GM20431 (cell line): ENCODE results near the gene CPSF3.

ENCODE experiments used
- in situ Hi-C: fragments of 300-500 bp; cut with MseI, MboI; formaldehyde crosslinking; loops from one replicate; pipeline ENCODE4 v1.15.0; 2020; ENCODE audit warnings: low sequenced_read_pairs; ENCODE audit not compliant: unreplicated experiment

The CPSF3 gene

GRCh38 chr2:9423100-9423921, at the start of gene CPSF3, which contains the start of gene ITGB1BP1:
Gene CPSF3 (plus strand): TSS chr2:9423654. CDS start chr2:9423774, 120 bp downstream.
Gene ITGB1BP1 (minus strand): TSS chr2:9423528. CDS start chr2:9418697, 4,831 bp downstream.
- in situ Hi-C loops: no loop called here

DNA sequence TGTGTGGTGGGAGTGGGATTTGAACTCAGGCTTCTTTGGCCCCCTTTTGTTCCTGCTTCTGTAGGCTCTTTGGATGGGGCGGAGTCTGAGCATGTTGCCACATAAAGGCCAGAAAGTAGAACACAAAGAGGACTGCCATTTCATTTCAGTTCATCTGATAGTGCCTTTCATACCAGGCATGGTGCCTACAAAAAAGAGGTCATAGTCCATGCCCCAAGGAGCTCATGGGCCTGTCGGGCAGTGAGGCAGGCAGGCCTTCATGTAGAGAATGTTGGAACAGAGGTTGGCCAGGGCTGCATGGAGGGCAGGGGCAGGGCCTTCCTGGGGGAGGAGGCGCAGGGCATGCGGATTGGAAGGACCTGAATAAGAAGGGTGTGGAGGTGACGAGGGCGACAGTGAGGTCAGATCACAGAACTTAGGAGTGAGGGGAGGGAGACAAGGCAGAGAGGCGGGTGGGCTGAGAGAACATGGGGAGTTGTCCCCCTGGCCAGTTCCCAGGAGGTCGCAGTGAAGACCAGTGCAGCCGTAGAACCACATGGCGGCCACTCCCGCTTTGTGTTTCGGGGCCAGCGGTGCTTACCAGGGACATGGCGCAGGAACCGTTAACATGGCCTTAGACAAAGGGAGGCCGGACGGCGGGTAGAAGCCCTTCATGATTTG, 49.3 kb upstream of the CPSF3 start:
- in situ Hi-C loops: no loop called here

GRCh38 chr2:9375857-9376428, 47.5 kb upstream of the CPSF3 start:
- in situ Hi-C loops: no loop called here

DNA sequence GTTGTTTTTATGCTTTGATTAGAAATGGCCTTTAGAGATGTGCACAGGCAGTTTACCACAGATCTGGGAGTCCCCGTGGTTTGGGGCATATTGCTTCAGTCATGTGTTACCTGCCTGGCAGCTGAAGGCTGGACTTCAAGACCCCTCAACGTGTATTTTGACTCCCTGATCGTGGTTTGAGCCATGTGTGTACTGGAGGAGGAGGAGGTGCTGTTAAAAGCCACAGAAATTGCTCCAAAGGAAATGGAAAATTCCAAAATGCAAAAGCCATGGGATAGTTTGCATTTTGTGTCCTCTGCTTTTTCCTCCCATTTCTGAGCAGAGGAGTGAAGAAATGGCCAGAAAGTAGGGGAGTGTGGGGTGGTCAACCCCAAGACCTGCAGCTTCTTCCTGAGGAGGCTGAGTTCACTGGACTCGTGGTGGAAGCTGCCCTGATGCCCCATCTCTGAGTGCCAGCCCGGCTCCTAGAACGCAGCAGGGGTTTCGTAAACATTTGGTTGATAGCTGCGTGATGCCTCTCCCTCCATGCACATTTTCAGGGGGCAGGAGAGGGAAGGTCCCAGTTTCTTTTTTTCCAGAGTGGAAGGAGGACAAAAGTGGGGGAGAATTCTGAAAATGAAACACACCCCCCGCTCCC, 45.9 kb upstream of the CPSF3 start:
- in situ Hi-C loops: no loop called here

- in situ Hi-C loops: no loop called here
Measured at GRCh38 chr2:9378433-9379390, 44.7 kb upstream of the CPSF3 start.

DNA sequence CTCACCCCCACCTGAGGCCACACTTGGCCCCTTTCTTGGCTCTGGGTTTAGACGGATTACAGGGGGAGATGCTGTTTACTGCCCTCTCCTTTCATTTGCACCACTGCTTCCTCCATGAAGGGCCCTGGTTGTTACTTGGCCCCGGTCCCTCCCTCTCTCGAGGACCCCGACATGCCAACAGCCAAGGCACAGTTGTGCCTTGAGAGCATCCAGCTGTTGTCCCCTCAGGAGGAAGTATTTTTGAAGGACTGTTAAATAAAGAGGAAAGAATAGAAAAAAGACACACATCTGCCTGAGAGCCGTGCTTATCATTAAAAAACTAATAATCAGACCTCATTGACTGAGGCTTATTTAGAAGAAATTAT, 44.1 kb upstream of the CPSF3 start:
- in situ Hi-C loops: no loop called here

GRCh38 chr2:9380702-9381628, 42.5 kb upstream of the CPSF3 start:
- in situ Hi-C loops: no loop called here

DNA sequence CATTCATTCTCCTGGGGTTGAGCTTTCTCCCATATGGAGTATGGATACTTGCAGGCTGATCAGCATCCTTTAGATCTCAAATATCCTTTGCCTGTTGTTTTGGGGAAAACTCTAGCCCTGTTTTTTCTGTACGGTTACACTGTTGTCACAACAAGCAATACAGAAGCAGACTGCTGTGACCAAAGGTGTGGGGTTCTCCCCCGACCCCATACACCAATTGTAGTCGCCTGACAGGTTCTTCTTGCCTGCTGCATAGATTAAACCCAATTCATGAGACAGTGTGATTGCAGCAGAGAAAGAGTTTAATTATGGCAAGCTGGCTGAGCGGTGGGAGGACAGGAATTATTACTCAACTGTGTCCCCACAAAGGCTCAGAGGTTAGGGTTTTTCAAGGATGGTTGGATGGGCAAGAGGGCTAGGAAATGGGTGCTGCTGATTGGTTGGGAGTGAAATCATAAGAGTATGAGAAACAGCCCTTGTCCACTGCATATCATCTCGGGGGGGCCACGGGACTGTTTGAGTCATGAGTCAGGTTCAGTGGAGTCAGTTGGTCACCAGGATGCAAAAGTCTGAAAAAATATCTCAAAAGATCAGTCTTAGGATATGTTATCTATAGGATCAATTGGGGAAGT, 40.7 kb upstream of the CPSF3 start:
- in situ Hi-C loops: no loop called here

DNA sequence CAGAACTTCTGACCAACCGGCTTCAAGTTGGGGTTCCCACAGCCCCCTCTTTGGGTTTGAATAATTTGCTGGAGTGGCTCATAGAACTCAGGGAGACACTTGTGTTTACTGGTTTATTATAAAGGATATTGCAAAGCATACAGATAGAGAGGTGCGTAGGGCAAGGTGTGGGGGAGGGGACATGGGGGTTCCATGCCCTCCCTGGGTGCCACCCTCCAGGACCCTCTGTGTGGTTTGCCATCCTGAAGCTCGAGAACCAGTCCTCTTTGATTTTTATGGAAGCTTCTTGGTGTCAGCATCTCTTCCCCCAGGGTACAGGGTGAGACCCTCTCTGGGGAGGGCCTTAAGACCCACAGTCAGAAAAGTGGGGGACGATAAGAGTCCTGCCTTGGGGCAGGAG, 38.9 kb upstream of the CPSF3 start:
- in situ Hi-C loops: no loop called here

DNA sequence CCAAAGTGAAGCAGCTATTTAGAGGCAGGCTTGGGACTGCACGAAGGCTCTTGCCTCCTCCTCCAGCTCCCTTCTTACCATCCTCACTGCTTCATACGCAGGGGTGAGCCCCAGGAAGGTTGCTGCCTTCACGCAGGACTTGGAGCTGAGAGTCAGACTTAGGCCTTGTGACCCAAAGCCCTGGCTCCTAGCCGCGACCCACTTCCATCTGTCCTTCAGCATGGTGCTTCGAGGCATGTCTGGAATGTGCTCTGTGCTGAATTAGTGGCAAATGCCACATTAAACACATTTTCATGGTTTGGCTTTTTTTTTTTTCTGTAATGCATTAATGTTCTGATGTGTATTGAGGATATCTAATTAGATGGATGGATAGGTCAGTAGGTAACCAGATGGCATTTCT, 37.6 kb upstream of the CPSF3 start:
- in situ Hi-C loops: no loop called here

DNA sequence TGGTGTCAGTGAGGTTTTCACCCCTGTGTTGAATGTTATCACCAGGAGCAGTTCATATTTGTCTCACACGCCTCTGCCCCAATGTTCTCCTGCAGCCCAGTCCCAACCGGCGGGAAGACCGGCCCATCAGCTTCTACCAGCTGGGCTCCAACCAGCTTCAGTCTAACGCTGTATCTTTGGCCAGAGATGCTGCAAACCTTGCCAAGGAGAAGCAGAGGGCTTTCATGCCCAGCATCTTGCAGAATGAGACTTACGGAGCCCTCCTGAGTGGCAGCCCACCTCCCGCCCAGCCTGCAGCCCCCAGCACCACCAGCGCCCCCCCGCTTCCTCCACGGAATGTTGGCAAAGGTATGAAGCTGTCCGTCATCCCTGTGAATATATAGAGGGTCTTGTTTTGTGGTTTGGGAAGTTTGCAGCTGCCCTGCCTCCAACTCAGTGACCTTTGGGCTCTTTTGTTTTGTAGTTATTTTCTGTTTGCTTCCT, 35.2 kb upstream of the CPSF3 start:
- in situ Hi-C loops: no loop called here

DNA sequence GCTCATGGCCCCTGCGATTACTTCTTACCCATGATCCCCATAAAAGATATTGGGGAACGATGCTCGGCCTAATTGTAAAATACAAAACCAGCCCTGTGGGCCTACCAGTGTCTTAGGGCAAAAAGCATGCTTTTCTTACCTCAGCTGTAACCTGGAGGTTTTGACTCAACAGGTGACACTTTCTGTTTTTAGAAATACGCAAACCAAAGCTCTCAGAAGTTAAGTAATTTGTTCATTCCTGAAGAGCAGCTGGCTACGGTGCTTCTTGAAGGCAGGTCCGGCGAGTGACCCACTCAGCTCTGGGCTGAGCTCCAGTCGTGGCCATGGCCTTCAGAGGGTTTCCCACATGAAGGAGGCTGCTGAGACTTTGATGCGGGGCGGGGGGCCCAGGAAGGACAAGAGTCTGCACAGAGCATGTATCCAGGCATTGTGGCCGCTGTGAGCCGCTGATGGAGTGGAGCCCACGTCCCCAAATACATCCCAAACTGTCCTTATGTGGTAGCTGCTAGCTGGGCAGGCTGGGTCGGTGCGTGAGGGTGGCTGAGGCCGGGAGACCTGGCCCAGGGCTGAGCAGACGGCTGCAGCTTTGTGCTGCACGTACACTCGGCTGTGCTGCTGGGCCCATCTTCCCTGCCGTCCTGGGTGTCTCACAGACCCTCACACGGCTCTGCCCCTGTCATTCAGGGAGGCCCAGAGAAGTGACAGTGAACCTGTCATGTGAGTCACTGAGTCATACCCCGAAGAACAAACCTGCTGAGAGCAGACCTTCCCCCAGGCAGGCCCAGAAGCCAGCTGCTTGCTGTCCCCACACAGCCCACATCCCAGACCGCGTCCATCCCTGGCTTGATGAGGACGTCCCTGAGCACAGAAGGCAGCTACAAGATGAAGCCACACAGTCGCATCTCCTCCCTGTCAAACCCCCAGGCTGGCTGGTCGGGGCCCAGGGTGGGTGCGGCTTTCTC, 34.2 kb upstream of the CPSF3 start:
- in situ Hi-C loops: no loop called here

DNA sequence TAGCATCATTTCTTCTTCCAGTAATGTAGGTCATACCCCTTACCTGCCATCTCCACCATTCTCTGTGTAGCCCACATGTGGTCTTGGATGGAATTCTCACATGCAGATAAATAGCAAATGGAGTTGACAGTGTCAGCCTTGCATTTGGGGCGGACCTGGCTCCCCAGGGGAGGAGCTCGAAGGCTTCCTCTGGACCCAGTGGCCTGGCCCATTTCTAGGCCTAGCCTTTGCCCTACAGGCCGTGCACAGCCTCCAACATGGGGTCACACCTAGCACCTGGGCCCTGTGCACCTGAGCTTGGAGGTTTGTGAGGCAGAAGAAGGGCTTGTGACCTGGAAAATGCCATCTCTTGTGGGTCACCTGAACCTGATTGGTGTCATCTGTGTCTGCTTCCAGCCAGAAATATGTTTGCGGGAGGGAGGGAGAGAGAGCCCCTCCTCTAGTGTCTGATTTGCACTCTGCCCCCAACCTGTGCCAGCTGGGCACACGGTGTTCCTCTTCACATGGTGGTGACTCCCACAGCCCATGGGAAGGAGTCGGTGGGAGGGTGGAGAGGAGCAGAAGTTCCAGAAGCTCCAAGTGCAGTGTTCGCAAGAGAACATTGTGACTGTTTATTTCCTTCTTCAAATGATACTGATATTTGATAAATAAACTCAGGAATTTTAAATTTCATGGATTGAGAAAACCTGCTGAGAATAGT, 33.2 kb upstream of the CPSF3 start:
- in situ Hi-C loops: no loop called here

- in situ Hi-C loops: no loop called here
Measured at GRCh38 chr2:9390991-9391390, 32.5 kb upstream of the CPSF3 start.

DNA sequence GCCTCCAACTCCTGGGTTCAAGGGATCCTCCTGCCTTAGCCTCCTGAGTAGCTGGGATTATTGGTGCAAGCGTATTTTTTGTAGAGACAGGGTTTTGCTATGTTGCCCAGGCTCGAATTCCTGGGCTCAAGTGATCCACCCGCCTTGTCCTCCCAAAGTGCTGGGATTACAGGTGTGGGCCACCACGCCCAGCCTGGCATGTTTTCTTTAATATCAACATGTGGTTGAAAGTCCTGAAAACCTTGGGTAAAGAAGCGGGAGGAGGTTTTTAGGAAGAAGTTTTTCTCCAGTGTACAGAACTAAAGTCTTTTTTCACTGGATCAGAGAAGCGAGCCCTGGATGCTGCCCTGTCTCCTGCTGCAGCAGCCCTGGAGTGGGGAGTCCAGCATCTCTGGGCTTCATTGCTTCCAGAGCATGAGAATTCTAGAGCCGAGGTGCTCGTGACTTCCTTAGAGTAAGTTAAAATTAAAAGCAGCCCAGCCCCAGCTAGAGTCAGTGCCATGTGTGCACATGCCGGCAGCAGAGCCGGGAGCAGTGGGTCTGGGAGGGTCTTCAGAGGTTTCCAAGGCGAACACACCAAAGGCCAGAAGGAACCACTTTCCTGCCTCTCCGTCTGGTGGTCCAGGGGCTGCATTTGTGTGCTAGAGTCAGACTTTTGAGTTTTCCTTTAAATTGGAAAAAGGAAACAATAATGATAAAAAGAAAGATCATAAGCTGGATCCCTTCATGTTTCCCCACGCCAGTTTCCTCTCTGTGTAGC, 31.3 kb upstream of the CPSF3 start:
- in situ Hi-C loops: no loop called here
